SH-SY5Y (cell line): ENCODE data around the gene ITPRIP.

Experiments used
- GATA2 ChIP-seq: IDR thresholded peaks from 2 replicates; pipeline ENCODE4 v1.6.1; 2011; ENCODE audit warnings: mild to moderate bottlenecking, low read depth, low read length
- GATA3 ChIP-seq: IDR thresholded peaks from 2 replicates; pipeline ENCODE4 v1.6.1; 2011; ENCODE audit warnings: low read depth, mild to moderate bottlenecking, low read length, moderate library complexity

- TF ChIP-seq GATA2 = no peak
- no peak for TF ChIP-seq GATA3
Measured at GRCh38 chr10:104324221-104324686, 14.0 kb downstream of the ITPRIP start.
